Osteoblast (primary cell): ENCODE data around the gene RIPOR2. TPM values are rescaled to one million over a fixed set of nuclear protein-coding genes. Genes with fewer than 3 reads are reported as not detected.

ENCODE experiments used
- DNase-seq: peaks from one replicate; pipeline ENCODE4 v3.0.0; 2011; ENCODE audit warnings: low spot score, mixed read lengths; ENCODE audit not compliant: insufficient read length; ENCODE audit errors: missing footprints
- H2AFZ ChIP-seq: 2 replicates; pipeline ENCODE4 v1.6.0; 2011; ENCODE audit warnings: mild to moderate bottlenecking, low read length
- H3K27ac ChIP-seq: 2 replicates; pipeline ENCODE4 v1.5.1; 2011; ENCODE audit warnings: mild to moderate bottlenecking, low read depth, low read length, moderate library complexity
- H3K27me3 ChIP-seq: 2 replicates; pipeline ENCODE4 v1.6.0; 2012; ENCODE audit warnings: mild to moderate bottlenecking, control low read depth, inconsistent platforms, low read length, moderate library complexity; ENCODE audit not compliant: insufficient read depth
- H3K36me3 ChIP-seq: 2 replicates; pipeline ENCODE4 v1.5.1; 2011; ENCODE audit warnings: mild to moderate bottlenecking, low read length, control low read depth, moderate library complexity; ENCODE audit not compliant: insufficient read depth
- H3K4me1 ChIP-seq: 2 replicates; pipeline ENCODE4 v1.5.1; 2011; ENCODE audit warnings: mild to moderate bottlenecking, low read length, control low read depth, moderate library complexity; ENCODE audit not compliant: insufficient read depth
- H3K4me2 ChIP-seq: 2 replicates; pipeline ENCODE4 v1.6.0; 2011; ENCODE audit warnings: mild to moderate bottlenecking, low read length; ENCODE audit not compliant: insufficient read depth
- H3K4me3 ChIP-seq: fragments of 200-600 bp; sonication (generic); 3 replicates; pipeline ENCODE4 v1.5.1; 2012; ENCODE audit warnings: mild to moderate bottlenecking, low read length, inconsistent platforms; ENCODE audit not compliant: insufficient read depth
- H3K79me2 ChIP-seq: 2 replicates; pipeline ENCODE4 v1.6.0; 2012; ENCODE audit warnings: mild to moderate bottlenecking, low read length, control low read depth, inconsistent platforms; ENCODE audit not compliant: insufficient read depth
- H3K9me3 ChIP-seq: 2 replicates; pipeline ENCODE4 v1.5.1; 2011; ENCODE audit warnings: low read depth, low read length, control low read depth
- H4K20me1 ChIP-seq: 2 replicates; pipeline ENCODE4 v1.6.0; 2012; ENCODE audit warnings: mild to moderate bottlenecking, low read length, control low read depth; ENCODE audit not compliant: insufficient read depth
- CTCF ChIP-seq: IDR thresholded peaks from 2 replicates; pipeline ENCODE4 v1.5.1; 2011; ENCODE audit warnings: mild to moderate bottlenecking, low read depth, low read length, moderate library complexity; ENCODE audit errors: extremely low read depth
- total RNA-seq: library from RNA; depleted of rRNA; stranded (reverse); fragments of >200 nt; gene quantifications from 2 replicates; pipeline ENCODE4 v1.2.3, GENCODE V29; 2012

Gene RIPOR2
- total RNA-seq, 1 donor = 1.4 TPM

- Histone ChIP-seq H2AFZ (no peak overlapping the region), H3K27ac (no peak overlapping the region), H3K27me3 (no peaks in the 10 kb centered on the region), H3K36me3 (no peaks in the 10 kb centered on the region), H3K9me3 (no peaks in the 10 kb centered on the region), H4K20me1 (no peaks in the 10 kb centered on the region), H3K4me3 (no peak overlapping the region), H3K4me2 (no peak overlapping the region), H3K4me1 (peaks cover 7% of the 10 kb centered on the region), H3K79me2 (no peaks in the 10 kb centered on the region)
- no peak for DNase-seq
- TF ChIP-seq CTCF = no peak
Measured at GRCh38 chr6:24887545-24888140, 48.1 kb downstream of the RIPOR2 start.

- Histone ChIP-seq H2AFZ (no peak overlapping the region), H3K27ac (no peak overlapping the region), H3K4me2 (peak overlapping the region; percentile 52)
Measured at GRCh38 chr6:24883618-24884017, 52.1 kb downstream of the RIPOR2 start.

GRCh38 chr6:24882835-24883555 is 52.8 kb downstream of the RIPOR2 start:
- Histone ChIP-seq H3K27ac (no peak overlapping the region), H4K20me1 (no peaks in the 10 kb centered on the region)

More at GRCh38 chr6:24883618-24884017, 52.1 kb downstream of the RIPOR2 start:
- DNase-seq = no peak
- H4K20me1 ChIP-seq = no peaks in the 10 kb centered on the region
- H3K9me3 ChIP-seq = no peaks in the 10 kb centered on the region
- H3K79me2 ChIP-seq = no peaks in the 10 kb centered on the region
- H3K36me3 ChIP-seq = no peaks in the 10 kb centered on the region
- H3K4me3 ChIP-seq = no peak overlapping the region
- H3K27me3 ChIP-seq = no peaks in the 10 kb centered on the region
- TF ChIP-seq CTCF = no peak
- H3K4me1 ChIP-seq = peaks cover 7% of the 10 kb centered on the region

More at GRCh38 chr6:24882835-24883555, 52.8 kb downstream of the RIPOR2 start:
- no peak for TF ChIP-seq CTCF
- Histone ChIP-seq H3K9me3 (no peaks in the 10 kb centered on the region), H3K4me2 (no peak overlapping the region), H3K79me2 (no peaks in the 10 kb centered on the region), H3K4me3 (no peak overlapping the region), H2AFZ (no peak overlapping the region), H3K27me3 (no peaks in the 10 kb centered on the region), H3K4me1 (peaks cover 7% of the 10 kb centered on the region), H3K36me3 (no peaks in the 10 kb centered on the region)
- no peak for DNase-seq
